GM18498 (cell line): Measurements from ENCODE around the gene FABP3.

Experiments
- ATAC-seq: cut with Tn5 transposase; IDR thresholded peaks from one replicate; pipeline ENCODE4 v1.9.1; 2021; ENCODE audit warnings: mild to moderate bottlenecking, moderate library complexity; ENCODE audit not compliant: unreplicated experiment

The FABP3 gene

GRCh38 chr1:31373897-31374486 lies 1.1 kb upstream of the FABP3 start:
- ATAC-seq = no peak

GRCh38 chr1:31372751-31373055 lies 173 bp downstream of the FABP3 start:
- no peak for ATAC-seq

GRCh38 chr1:31372051-31372450 lies 825 bp downstream of the FABP3 start:
- no peak for ATAC-seq

- no peak for ATAC-seq
Measured at GRCh38 chr1:31371121-31371959, 1.5 kb downstream of the FABP3 start.

- ATAC-seq = no peak
Measured at GRCh38 chr1:31370565-31370964, 2.3 kb downstream of the FABP3 start.

- ATAC-seq = no peak
Measured at GRCh38 chr1:31370021-31370420, 2.9 kb downstream of the FABP3 start.

- ATAC-seq = no peak
Measured at GRCh38 chr1:31368611-31369107, 4.2 kb downstream of the FABP3 start.

- ATAC-seq = no peak
Measured at GRCh38 chr1:31366796-31367195, 6.1 kb downstream of the FABP3 start.

- ATAC-seq = no peak
Measured at GRCh38 chr1:31364561-31365250, 8.2 kb downstream of the FABP3 start.

- ATAC-seq = no peak
Measured at GRCh38 chr1:31362032-31362431, 10.8 kb downstream of the FABP3 start.

GRCh38 chr1:31361607-31362006 lies 11.3 kb downstream of the FABP3 start:
- no peak for ATAC-seq

GRCh38 chr1:31356427-31356826 lies 16.4 kb downstream of the FABP3 start:
- no peak for ATAC-seq

- no peak for ATAC-seq
Measured at GRCh38 chr1:31354283-31354682, 18.6 kb downstream of the FABP3 start.

GRCh38 chr1:31348449-31348848 lies 24.4 kb downstream of the FABP3 start:
- ATAC-seq = no peak

- ATAC-seq = no peak
Measured at GRCh38 chr1:31346785-31347184, 26.1 kb downstream of the FABP3 start.

GRCh38 chr1:31345635-31346034 lies 27.2 kb downstream of the FABP3 start:
- ATAC-seq = no peak

GRCh38 chr1:31344503-31344902 lies 28.4 kb downstream of the FABP3 start:
- no peak for ATAC-seq

GRCh38 chr1:31336687-31337467 lies 36.0 kb downstream of the FABP3 start:
- ATAC-seq = no peak

- ATAC-seq = no peak
Measured at GRCh38 chr1:31335007-31335406, 37.9 kb downstream of the FABP3 start.

GRCh38 chr1:31327381-31327780 lies 45.5 kb downstream of the FABP3 start:
- ATAC-seq = no peak

GRCh38 chr1:31326461-31326860 lies 46.4 kb downstream of the FABP3 start:
- no peak for ATAC-seq
